ENCODE results near the gene RHPN2. TPM values are rescaled to one million over a fixed set of nuclear protein-coding genes. Genes with fewer than 3 reads are reported as not detected.

Gene RHPN2
- total RNA-seq, 1 experiment from 2014 or later = 29.2 TPM

DNA sequence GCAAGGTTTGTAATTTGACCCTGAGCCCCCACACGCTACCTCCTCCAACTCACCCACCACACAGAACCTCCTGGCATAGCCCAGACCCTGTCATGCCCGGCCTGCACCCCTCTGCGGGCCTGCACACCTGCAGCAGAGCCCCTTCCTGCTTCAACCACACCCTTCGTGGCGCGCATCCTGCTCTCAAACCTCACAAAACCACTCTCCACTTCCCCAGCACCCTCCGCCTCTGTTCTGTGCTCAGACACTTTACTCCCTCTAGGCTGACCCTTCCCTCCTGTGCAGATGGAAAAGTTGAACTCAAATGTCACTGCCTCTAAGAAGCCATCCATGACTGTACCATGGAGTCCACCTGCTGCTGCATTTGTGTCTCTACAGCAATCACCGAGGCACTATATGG, 64.2 kb downstream of the RHPN2 start:
- Histone ChIP-seq H3K79me1 (ENCODE audit: insufficient read depth, low read depth, low read length, poor library complexity, severe bottlenecking) (no peaks in the 10 kb centered on the region), H3K79me2 (ENCODE audit: insufficient read depth, low read length) (no peaks in the 10 kb centered on the region), H3K23me2 (ENCODE audit: insufficient read length, low read depth, low read length, poor library complexity, severe bottlenecking) (no peaks in the 10 kb centered on the region), H2AFZ (ENCODE audit: low read length) (no peak overlapping the region), H2BK5ac (ENCODE audit: insufficient read length, low read length) (no peak overlapping the region), H4K91ac (ENCODE audit: insufficient read length, low read depth, low read length) (no peak overlapping the region), H3K27me3 (ENCODE audit: insufficient read depth, low read length) (no peaks in the 10 kb centered on the region), H3K56ac (ENCODE audit: insufficient read length, low read depth, low read length) (no peak overlapping the region), H3K4ac (ENCODE audit: low read depth, low read length) (no peak overlapping the region), H3K18ac (ENCODE audit: insufficient read length, low read depth, low read length) (no peak overlapping the region), H2AK5ac (ENCODE audit: insufficient read length, low read length) (no peak overlapping the region), H2BK120ac (ENCODE audit: low read depth, low read length, poor library complexity, severe bottlenecking) (no peak overlapping the region), H3K27ac (ENCODE audit: insufficient read length, low read depth, low read length) (no peak overlapping the region), H4K5ac (ENCODE audit: insufficient read length, low read depth, low read length) (no peak overlapping the region), H3T11ph (ENCODE audit: low read length) (no peak overlapping the region), H3K9me3 (ENCODE audit: control insufficient read depth, low read depth, low read length) (no peaks in the 10 kb centered on the region), H3K4me1 (ENCODE audit: insufficient read depth, low read length) (no peaks in the 10 kb centered on the region), H3K14ac (ENCODE audit: insufficient read depth, low read length) (no peak overlapping the region), H3K23ac (ENCODE audit: insufficient read length, low read depth, low read length) (no peak overlapping the region), H2BK12ac (ENCODE audit: insufficient read length, low read depth, low read length) (no peak overlapping the region), H3K9ac (ENCODE audit: extremely low read depth, insufficient read length, low read length) (no peak overlapping the region), H2BK15ac (ENCODE audit: low read depth, low read length) (no peak overlapping the region), H4K8ac (replicated peaks; ENCODE audit: insufficient read length, low read depth, low read length) (no peak overlapping the region), H4K20me1 (ENCODE audit: control insufficient read depth, insufficient read depth, insufficient read length) (no peaks in the 10 kb centered on the region), H2BK20ac (ENCODE audit: low read depth, low read length, poor library complexity, severe bottlenecking) (no peak overlapping the region), H3K4me2 (ENCODE audit: insufficient read depth, insufficient read length, low read length) (no peak overlapping the region)
- no CpG with 5 or more reads among the region's 8 CpGs for WGBS (ENCODE audit: extremely low coverage, insufficient read length, low lambda C conversion rate)
- no peak for DNase-seq
- peak overlapping the region in 2 of 3 experiments; percentile 77 to 87; a peak in 4 of 7 replicates for H3K27ac Mint-ChIP-seq
- TF ChIP-seq, protein P1, sequence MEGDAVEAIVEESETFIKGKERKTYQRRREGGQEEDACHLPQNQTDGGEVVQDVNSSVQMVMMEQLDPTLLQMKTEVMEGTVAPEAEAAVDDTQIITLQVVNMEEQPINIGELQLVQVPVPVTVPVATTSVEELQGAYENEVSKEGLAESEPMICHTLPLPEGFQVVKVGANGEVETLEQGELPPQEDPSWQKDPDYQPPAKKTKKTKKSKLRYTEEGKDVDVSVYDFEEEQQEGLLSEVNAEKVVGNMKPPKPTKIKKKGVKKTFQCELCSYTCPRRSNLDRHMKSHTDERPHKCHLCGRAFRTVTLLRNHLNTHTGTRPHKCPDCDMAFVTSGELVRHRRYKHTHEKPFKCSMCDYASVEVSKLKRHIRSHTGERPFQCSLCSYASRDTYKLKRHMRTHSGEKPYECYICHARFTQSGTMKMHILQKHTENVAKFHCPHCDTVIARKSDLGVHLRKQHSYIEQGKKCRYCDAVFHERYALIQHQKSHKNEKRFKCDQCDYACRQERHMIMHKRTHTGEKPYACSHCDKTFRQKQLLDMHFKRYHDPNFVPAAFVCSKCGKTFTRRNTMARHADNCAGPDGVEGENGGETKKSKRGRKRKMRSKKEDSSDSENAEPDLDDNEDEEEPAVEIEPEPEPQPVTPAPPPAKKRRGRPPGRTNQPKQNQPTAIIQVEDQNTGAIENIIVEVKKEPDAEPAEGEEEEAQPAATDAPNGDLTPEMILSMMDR (conservative IDR thresholded peaks at IDR 0.05) = no peak
- H3K27me3 Mint-ChIP-seq (ENCODE audit: low read depth) = no peaks in the 10 kb centered on the region
- H3K9me3 Mint-ChIP-seq = no peaks in the 10 kb centered on the region
- H3K36me3 Mint-ChIP-seq (ENCODE audit: insufficient read depth in 1 of 3, low read depth in 3 of 3) = peaks cover 29 to 71% (median 70%) of the 10 kb centered on the region in 3 experiments
- no peak overlapping the region for H3K4me3 Mint-ChIP-seq
- peaks cover 3 to 9% of the 10 kb centered on the region in 2 experiments for H3K4me1 Mint-ChIP-seq

All from H9 (cell line).